ENCODE results near the gene PPDPF. TPM values are rescaled to one million over a fixed set of nuclear protein-coding genes. Genes with fewer than 3 reads are reported as not detected.

The PPDPF gene, protein sequence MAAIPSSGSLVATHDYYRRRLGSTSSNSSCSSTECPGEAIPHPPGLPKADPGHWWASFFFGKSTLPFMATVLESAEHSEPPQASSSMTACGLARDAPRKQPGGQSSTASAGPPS
- total RNA-seq, result 68.5 and 108 TPM in 2 replicates

DNA sequence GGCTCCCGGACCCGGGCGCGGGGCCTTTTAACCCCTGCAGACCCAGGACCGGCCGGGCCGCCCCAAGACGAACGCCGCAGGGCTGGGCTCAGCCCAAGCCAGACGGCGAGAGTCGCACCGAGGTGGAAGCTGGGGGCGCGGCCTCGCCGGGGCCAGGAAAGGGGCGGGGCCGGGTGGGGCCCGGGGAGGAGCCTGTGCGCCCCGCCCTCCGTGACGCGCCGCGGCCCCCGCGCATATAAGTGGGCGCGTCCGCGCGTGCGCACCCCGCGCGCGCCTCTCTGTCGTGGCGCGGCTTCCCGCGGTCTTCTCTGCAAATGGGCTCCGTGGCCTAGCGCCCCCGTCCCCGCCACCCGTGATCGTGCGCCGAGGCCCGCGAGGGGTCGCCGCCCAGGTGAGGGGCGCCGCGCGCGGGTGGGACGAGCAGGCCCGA lies at the start of gene PPDPF:
PPDPF (plus strand) TSS at position 262 of the 430 bp plus-strand sequence. CDS start 544 bp downstream, outside the sequence.

DNA sequence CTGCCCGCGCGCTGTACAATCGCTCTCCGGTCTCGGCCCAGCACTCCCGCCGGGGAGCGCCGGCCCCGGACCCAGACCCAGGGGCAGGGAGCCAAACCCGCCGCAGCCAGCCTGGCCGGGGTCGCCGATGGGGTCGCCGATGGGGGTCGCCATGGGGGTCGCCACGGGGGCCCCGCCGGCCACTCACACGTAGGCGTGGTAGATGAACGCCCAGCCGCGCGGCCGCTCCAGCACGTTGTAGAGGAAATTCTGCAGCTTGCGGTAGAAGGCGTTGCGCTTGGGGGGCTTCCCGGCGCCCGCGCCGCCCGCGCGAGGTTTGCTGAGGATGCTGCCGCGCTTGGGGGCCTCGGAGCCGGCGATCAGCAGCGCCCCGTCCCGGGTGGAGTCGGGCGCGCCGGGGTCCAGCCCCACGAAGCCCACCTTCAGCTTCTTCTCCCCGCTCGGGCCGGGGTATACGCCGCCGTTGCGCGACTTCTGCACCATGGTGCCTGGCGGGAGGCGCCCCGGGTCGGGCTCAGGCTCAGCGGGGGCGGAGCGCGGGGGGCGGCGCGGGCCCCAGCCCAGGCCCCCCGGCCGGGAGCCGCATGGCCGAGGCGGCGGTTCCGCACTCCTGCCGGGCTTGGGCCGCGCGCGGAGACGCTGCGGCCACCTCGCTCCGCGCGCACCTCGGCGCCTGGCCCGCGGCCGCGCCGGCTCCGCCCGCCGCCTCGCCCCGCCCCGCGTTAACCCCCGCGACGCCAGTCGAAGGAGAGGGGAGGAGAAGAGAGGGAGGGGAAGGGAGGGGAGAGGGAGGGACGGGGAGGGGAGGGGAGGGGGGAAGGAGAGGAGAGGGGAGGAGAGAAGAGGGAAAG lies 48.4 kb upstream of the PPDPF start, which contains the start of gene KCNQ2:
KCNQ2 (minus strand) TSS at position 675 of the 851 bp plus-strand sequence; CDS start at position 483, 192 bp downstream.

DNA sequence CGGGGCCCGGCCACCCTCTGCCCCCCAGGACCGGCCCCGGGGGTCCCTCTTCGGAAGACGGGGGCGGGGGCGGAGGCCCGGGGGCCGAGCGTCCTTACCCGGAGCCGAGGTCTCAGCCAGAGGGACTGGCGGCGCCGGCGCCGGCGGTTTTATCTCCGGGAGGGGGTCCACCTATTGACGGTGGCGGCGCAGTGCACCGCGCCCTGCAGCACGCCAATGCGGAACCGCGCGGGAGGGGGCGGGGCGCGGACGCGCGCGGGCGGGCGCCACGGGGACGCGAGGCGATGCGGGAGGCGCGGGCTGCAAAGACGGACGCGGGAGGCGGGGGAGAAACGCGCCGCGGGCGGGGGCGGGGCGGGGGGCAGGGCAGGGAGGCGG lies 21.6 kb upstream of the PPDPF start, which contains the start of gene EEF1A2:
EEF1A2 (minus strand) TSS at position 124 of the 378 bp plus-strand sequence. CDS start 1,320 bp downstream, outside the sequence.

DNA sequence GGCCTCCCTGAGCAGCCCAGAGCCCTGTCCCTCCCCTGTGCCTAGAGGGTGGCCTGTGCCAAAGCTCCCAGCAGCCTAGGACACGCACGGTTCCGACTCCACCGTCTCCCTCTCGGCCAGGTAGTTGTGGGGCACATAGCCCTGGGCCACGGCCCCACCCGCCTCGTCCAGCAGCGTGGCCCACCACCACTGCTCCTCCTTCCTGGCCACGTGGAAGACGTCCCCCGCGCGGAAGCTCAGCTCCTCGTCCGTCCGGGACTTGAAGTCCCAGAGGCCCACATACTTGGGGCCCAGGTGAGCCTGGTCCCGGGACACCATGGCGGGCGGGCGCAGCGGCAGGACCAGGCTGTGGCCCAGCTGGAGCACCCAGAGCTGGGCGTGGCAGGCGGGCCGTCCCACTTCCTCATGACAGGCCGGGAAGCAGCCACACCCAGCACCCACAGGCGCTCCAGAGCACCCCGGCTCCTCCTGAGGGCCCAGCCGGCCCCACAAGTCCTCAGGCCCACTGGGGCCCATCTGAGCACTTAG lies 16.5 kb downstream of the PPDPF start, which contains the start of gene PTK6:
PTK6 (minus strand) TSS at position 380 of the 528 bp plus-strand sequence; CDS start at position 318, 62 bp downstream.

DNA sequence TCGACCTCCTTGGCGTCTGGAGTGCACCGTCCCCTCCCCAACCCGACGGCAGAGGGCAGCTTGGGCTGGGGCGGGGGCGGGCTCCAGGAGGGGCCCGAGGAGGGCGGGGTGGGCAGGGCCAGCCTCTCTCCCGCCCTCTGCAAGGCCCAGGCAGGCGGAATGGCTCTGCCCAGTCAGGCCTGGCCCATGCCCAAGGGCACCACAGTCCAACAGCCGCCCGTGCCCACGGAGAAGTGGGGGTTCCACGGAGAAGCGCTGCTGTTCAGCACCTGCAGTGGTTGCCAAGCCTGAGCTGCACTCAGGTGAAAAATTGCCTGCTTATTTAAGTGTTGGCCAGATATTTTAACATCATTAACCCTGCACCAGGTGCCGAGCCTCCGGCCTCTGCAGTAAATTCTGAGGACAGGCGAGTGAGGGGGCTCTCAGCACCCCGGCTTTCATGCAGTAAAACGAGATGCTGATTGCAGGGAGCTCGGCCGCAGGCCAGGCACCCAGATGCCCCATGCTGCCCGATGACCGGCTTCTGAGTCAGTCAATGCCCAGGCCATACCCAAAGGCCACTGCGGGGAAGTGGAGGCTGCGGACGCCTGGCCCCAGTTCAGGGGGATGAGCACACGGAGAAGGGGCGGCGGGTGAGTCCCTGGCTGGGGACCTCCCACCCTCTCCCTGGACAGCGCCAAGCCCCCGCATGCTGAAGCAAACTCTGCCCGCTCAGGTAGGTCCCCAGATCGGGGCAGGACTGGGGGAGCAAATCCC lies 27.3 kb downstream of the PPDPF start, which contains the start of gene SRMS:
SRMS (minus strand) TSS at position 25 of the 756 bp plus-strand sequence. CDS start 286 bp downstream, outside the sequence.

DNA sequence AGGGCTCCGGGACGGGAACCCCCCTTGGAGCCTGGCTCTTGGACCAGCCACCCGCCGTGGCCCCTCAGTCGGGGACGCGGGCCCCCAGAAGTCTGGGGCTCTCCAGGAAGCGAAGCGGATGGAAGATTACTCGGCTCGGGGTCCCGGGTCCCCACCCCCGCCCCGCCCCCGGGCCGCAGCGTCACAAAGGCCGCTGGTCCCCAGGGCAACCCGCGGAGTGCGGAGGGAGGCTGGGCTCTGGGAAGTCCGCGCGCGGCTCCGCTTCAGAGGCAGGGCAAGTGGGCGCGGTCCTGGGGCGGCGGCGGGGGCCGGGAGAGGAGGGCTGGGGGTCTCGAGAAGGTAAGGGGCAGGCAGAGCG lies 33.3 kb downstream of the PPDPF start, which contains the start of gene FNDC11:
FNDC11 (plus strand) TSS at position 227 of the 358 bp plus-strand sequence. CDS start 1,505 bp downstream, outside the sequence.

Other genes with a start within 250 kb of the PPDPF start
- 61.8 and 68.6 TPM in 2 replicates for gene ARFGAP1, start 248.0 kb upstream of the PPDPF start, total RNA-seq
- gene COL20A1, start 227.6 kb upstream of the PPDPF start, total RNA-seq, result not detected in 2 replicates
- gene CHRNA4, start 159.4 kb upstream of the PPDPF start, total RNA-seq, result not detected in 2 replicates
- gene KCNQ2, start 48.1 kb upstream of the PPDPF start, total RNA-seq, result not detected in 2 replicates
- 0.67 and 5.6 TPM in 2 replicates for gene EEF1A2, start 21.7 kb upstream of the PPDPF start, total RNA-seq
- not detected in 2 replicates for gene PTK6, start 16.6 kb downstream of the PPDPF start, total RNA-seq
- gene SRMS, start 27.0 kb downstream of the PPDPF start, total RNA-seq, result not detected in 2 replicates
- gene FNDC11, start 33.4 kb downstream of the PPDPF start, total RNA-seq, result 1.3 and 1.8 TPM in 2 replicates
- 38.2 and 47.0 TPM in 2 replicates for gene HELZ2, start 53.5 kb downstream of the PPDPF start, total RNA-seq
- 10.8 and 12.4 TPM in 2 replicates for gene GMEB2, start 106.3 kb downstream of the PPDPF start, total RNA-seq
- 0.57 and 5.6 TPM in 2 replicates for gene STMN3, start 132.7 kb downstream of the PPDPF start, total RNA-seq
- 13.7 and 17.8 TPM in 2 replicates for gene RTEL1, start 137.5 kb downstream of the PPDPF start, total RNA-seq
- 22.1 and 41.5 TPM in 2 replicates for gene TNFRSF6B, start 175.9 kb downstream of the PPDPF start, total RNA-seq
- gene ARFRP1, start 187.2 kb downstream of the PPDPF start, total RNA-seq, result 22.9 and 28.1 TPM in 2 replicates
- gene ZGPAT, start 187.3 kb downstream of the PPDPF start, total RNA-seq, result 18.0 and 25.2 TPM in 2 replicates
- 2.9 and 3.7 TPM in 2 replicates for gene LIME1, start 215.9 kb downstream of the PPDPF start, total RNA-seq
- 26.7 and 35.9 TPM in 2 replicates for gene SLC2A4RG, start 219.0 kb downstream of the PPDPF start, total RNA-seq

Data from vein endothelial cell (primary cell).